PC-9 (cell line): ENCODE measurements around the gene VILL. TPM values are rescaled to one million over a fixed set of nuclear protein-coding genes. Genes with fewer than 3 reads are reported as not detected.

Experiments used
- BruUV-seq: library from RNA; stranded (reverse); fragments of 400-500 nt; replicated peaks from 2 replicates; lab custom pipeline; 2021; lab: Mats Ljungman, UMichigan
- CTCF ChIA-PET: fragments of 300-600 bp; sonication (Branson Sonifier 250); formaldehyde crosslinking; loops from one replicate; lab custom pipeline; 2022; ENCODE audit warnings: antibody characterized with exemption; lab: Charles Lee
- POLR2A ChIA-PET: fragments of 300-600 bp; sonication (Branson Sonifier 250); formaldehyde crosslinking; loops from one replicate; lab custom pipeline; 2022; ENCODE audit warnings: antibody characterized with exemption; ENCODE audit not compliant: unreplicated experiment; lab: Charles Lee
- DNase-seq, 2 experiments: peaks; one replicate each; pipeline versions ENCODE4 v3.0.0 to v3.0.0-alpha.2; 2015 to 2022; ENCODE audit warnings: mixed read lengths in 1 of 2
- H2AFZ ChIP-seq: fragments of 200-600 bp; sonication (generic); 2 replicates; pipeline ENCODE4 v1.8.1; 2017; ENCODE audit warnings: antibody characterized with exemption
- H3F3A ChIP-seq: fragments of 200-600 bp; sonication (generic); 2 replicates; pipeline ENCODE4 v1.8.1; 2017; ENCODE audit warnings: antibody characterized with exemption, mild to moderate bottlenecking, low read depth; ENCODE audit not compliant: insufficient read depth
- H3K27ac ChIP-seq: fragments of 200-600 bp; sonication (generic); 2 replicates; pipeline ENCODE4 v1.6.1; 2016; ENCODE audit warnings: mixed run types
- H3K27me3 ChIP-seq: fragments of 200-600 bp; sonication (generic); 2 replicates; pipeline ENCODE4 v1.6.1; 2016; ENCODE audit warnings: low read depth, mixed run types; ENCODE audit not compliant: insufficient read depth
- H3K36me3 ChIP-seq: fragments of 200-600 bp; sonication (generic); 2 replicates; pipeline ENCODE4 v1.6.1; 2016; ENCODE audit warnings: low read depth, mixed run types
- H3K4me1 ChIP-seq: fragments of 200-600 bp; sonication (generic); replicated peaks from 2 replicates; pipeline ENCODE4 v1.6.1; 2016; ENCODE audit warnings: mixed run types; ENCODE audit not compliant: insufficient read depth
- H3K4me2 ChIP-seq: fragments of 200-600 bp; sonication (generic); 2 replicates; pipeline ENCODE4 v1.6.1; 2017; ENCODE audit warnings: mixed run types
- H3K4me3 ChIP-seq: fragments of 200-600 bp; sonication (generic); 2 replicates; pipeline ENCODE4 v1.6.1; 2016; ENCODE audit warnings: mixed run types
- H3K79me2 ChIP-seq: fragments of 200-600 bp; sonication (generic); 2 replicates; pipeline ENCODE4 v1.6.1; 2017; ENCODE audit warnings: low read depth, mixed run types
- H3K9me2 ChIP-seq: fragments of 200-600 bp; sonication (generic); 2 replicates; pipeline ENCODE4 v1.8.1; 2017; ENCODE audit warnings: mild to moderate bottlenecking; ENCODE audit not compliant: insufficient read depth
- H3K9me3 ChIP-seq: fragments of 200-600 bp; sonication (generic); 2 replicates; pipeline ENCODE4 v1.8.1; 2016; ENCODE audit warnings: low read depth; ENCODE audit not compliant: insufficient read depth
- H4K20me1 ChIP-seq: fragments of 200-600 bp; sonication (generic); 2 replicates; pipeline ENCODE4 v1.8.1; 2017; ENCODE audit not compliant: insufficient read depth
- EZH2 ChIP-seq: fragments of 200-600 bp; sonication (generic); IDR thresholded peaks from 2 replicates; pipeline ENCODE4 v1.8.0; 2017; ENCODE audit warnings: antibody characterized with exemption, low read depth
- intact Hi-C: fragments of 100-400 bp; cut with micrococcal nuclease; formaldehyde crosslinking; loops from one replicate; pipeline ENCODE4 v1.10.0; 2022; ENCODE audit not compliant: unreplicated experiment
- total RNA-seq: library from RNA; stranded (reverse); gene quantifications from 2 replicates; pipeline ENCODE4 v1.2.3, GENCODE V29; 2021
- TF ChIP-seq, protein P1 (sequence below): fragments of 200-600 bp; sonication (generic); conservative IDR thresholded peaks from 2 replicates; pipeline ENCODE4 v1.6.1; 2017; ENCODE audit warnings: mixed run types, antibody characterized with exemption, mild to moderate bottlenecking, moderate library complexity

Gene VILL
- total RNA-seq, 1 experiment from 2014 or later: 14.7 TPM

DNA sequence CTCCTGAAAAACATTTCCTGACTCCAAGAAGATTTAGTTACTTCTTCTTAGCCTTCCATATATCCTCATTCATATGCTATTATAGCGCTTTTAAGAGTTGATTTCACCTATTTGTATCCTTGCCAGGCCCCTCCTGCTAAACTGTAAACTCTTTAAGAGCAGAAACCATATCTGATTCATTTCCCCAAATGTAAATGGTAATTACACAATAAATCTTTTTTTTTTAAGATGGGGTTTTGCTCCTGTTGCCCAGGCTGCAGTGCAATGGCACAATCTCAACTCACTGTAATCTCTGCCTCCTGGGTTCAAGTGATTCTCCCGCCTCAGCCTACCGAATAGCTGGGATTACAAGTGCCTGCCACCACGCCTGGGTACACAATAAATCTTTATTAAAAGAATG is 52.9 kb downstream of the VILL start:
- no peaks in the 10 kb centered on the region for H3K79me2 ChIP-seq
- no peak for DNase-seq
- H3K27me3 ChIP-seq: no peaks in the 10 kb centered on the region
- H4K20me1 ChIP-seq: no peaks in the 10 kb centered on the region
- H3K4me2 ChIP-seq: no peak overlapping the region
- H3F3A ChIP-seq: no peaks in the 10 kb centered on the region
- H3K4me1 ChIP-seq: peaks cover 5% of the 10 kb centered on the region; the same call in 1 of the 2 replicates
- H3K9me2 ChIP-seq: no peaks in the 10 kb centered on the region
- ChIA-PET POLR2A (no interaction called here), CTCF (interaction anchor here (0.7 kb wide), 1 partner anchor 21 kb away, joined by 3 read pairs; no protein-coding TSS in a partner anchor)
- intact Hi-C loops: no loop called here
- H3K9me3 ChIP-seq: no peaks in the 10 kb centered on the region
- no TSS peak for BruUV-seq
- H3K27ac ChIP-seq: no peak overlapping the region
- H2AFZ ChIP-seq: no peak overlapping the region
- no peaks in the 10 kb centered on the region for H3K36me3 ChIP-seq
- TF ChIP-seq, protein P1, sequence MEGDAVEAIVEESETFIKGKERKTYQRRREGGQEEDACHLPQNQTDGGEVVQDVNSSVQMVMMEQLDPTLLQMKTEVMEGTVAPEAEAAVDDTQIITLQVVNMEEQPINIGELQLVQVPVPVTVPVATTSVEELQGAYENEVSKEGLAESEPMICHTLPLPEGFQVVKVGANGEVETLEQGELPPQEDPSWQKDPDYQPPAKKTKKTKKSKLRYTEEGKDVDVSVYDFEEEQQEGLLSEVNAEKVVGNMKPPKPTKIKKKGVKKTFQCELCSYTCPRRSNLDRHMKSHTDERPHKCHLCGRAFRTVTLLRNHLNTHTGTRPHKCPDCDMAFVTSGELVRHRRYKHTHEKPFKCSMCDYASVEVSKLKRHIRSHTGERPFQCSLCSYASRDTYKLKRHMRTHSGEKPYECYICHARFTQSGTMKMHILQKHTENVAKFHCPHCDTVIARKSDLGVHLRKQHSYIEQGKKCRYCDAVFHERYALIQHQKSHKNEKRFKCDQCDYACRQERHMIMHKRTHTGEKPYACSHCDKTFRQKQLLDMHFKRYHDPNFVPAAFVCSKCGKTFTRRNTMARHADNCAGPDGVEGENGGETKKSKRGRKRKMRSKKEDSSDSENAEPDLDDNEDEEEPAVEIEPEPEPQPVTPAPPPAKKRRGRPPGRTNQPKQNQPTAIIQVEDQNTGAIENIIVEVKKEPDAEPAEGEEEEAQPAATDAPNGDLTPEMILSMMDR: no peak
- no peak for TF ChIP-seq EZH2
- no peak overlapping the region for H3K4me3 ChIP-seq

DNA sequence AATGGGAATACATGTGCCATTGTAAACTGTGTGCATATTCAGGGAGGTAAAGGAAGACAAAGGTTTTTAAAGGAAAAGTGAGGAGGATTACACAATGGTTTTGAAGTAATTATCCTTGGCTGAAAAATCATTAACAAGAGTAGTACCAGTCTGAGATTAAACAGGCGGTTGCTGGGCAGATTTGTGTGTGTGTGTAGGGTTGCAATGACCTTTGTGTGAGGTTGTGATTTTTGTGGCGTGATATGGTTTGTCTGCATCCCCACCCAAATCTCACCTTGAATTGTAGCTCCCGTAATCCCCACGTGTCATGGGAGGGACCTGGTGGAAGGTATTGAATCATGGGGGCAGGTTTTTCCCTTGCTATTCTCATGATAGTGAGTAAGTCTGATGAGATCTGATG is 55.4 kb downstream of the VILL start:
- Histone ChIP-seq H2AFZ (no peak overlapping the region), H3K4me2 (no peak overlapping the region), H3K27ac (no peak overlapping the region), H3K27me3 (no peaks in the 10 kb centered on the region), H3K4me1 (no peaks in the 10 kb centered on the region), H4K20me1 (no peaks in the 10 kb centered on the region), H3F3A (no peaks in the 10 kb centered on the region), H3K9me3 (no peaks in the 10 kb centered on the region), H3K36me3 (no peaks in the 10 kb centered on the region), H3K4me3 (no peak overlapping the region), H3K79me2 (no peaks in the 10 kb centered on the region), H3K9me2 (no peaks in the 10 kb centered on the region)
- intact Hi-C loops: no loop called here
- DNase-seq: no peak
- no TSS peak for BruUV-seq
- POLR2A ChIA-PET: no interaction called here
- TF ChIP-seq EZH2: no peak
- TF ChIP-seq, protein P1: no peak
- CTCF ChIA-PET: no interaction called here

DNA sequence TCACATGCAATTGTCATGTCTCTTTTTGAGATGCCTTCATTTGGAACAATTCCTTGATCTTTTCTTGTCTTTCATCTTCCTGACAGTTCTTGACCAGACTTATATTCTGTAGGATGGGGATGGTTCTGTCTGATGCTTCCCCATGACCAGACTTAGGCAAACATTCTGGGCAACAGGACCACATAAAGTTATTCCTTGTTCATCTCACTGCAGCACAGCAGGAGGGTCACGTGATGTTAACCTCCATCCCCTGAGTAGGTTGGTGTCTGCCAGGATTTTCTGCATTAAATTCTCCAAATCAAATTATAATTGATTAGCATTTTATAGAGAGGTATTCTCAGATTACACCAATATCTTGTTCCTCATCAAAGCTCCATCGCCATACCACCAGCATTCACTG is 56.2 kb downstream of the VILL start:
- no peaks in the 10 kb centered on the region for H3K9me3 ChIP-seq
- no peaks in the 10 kb centered on the region for H3K36me3 ChIP-seq
- DNase-seq: no peak
- TF ChIP-seq EZH2: no peak
- TF ChIP-seq, protein P1: no peak
- no peaks in the 10 kb centered on the region for H3K4me1 ChIP-seq
- H3F3A ChIP-seq: no peaks in the 10 kb centered on the region
- H4K20me1 ChIP-seq: no peaks in the 10 kb centered on the region
- no peak overlapping the region for H3K4me3 ChIP-seq
- ChIA-PET POLR2A (no interaction called here), CTCF (no interaction called here)
- intact Hi-C loops: no loop called here
- H3K4me2 ChIP-seq: no peak overlapping the region
- H3K27me3 ChIP-seq: 0 out of 2 replicates have a peak, but pooled peaks cover 3% of the 10 kb centered on the region
- H3K27ac ChIP-seq: no peak overlapping the region
- H3K9me2 ChIP-seq: no peaks in the 10 kb centered on the region
- no peak overlapping the region for H2AFZ ChIP-seq
- no TSS peak for BruUV-seq
- no peaks in the 10 kb centered on the region for H3K79me2 ChIP-seq
